K562 (cell line): ENCODE data around the gene MEX3D. TPM values are rescaled to one million over a fixed set of nuclear protein-coding genes. Genes with fewer than 3 reads are reported as not detected.

Experiments
- AFF1 ChIP-seq, 2 experiments: fragments of 450-650 bp; IDR thresholded peaks; 2 replicates each; pipeline ENCODE4 v1.6.1; 2018; ENCODE audit warnings: mild to moderate bottlenecking in 2 of 2, low read depth in 1 of 2; ENCODE audit not compliant: partially characterized antibody in 2 of 2
- ARHGAP35 ChIP-seq: fragments of 450-650 bp; IDR thresholded peaks from 2 replicates; pipeline ENCODE4 v1.6.1; 2018; ENCODE audit not compliant: partially characterized antibody
- ATF2 ChIP-seq: sonication (generic); formaldehyde crosslinking; IDR thresholded peaks from 2 replicates; pipeline ENCODE4 v1.8.1; 2022; ENCODE audit warnings: missing genetic modification reagents
- BCL6 ChIP-seq: fragments of 250-450 bp; sonication (Bioruptor Pico); IDR thresholded peaks from 2 replicates; pipeline ENCODE4 v1.4.0; 2020
- BDP1 ChIP-seq: IDR thresholded peaks from 3 replicates; pipeline ENCODE4 v1.6.1; 2011; ENCODE audit not compliant: insufficient read length, insufficient read depth
- CGGBP1 ChIP-seq: fragments of 250-450 bp; sonication (Bioruptor Pico); IDR thresholded peaks from 2 replicates; pipeline ENCODE4 v1.9.0; 2021; ENCODE audit warnings: mild to moderate bottlenecking
- E2F8 ChIP-seq: fragments of 450-650 bp; IDR thresholded peaks from 2 replicates; pipeline ENCODE4 v1.7.1; 2018; ENCODE audit warnings: mild to moderate bottlenecking, low read depth; ENCODE audit not compliant: partially characterized antibody
- KDM5B ChIP-seq: fragments of 200-600 bp; sonication (generic); IDR thresholded peaks from 2 replicates; pipeline ENCODE4 v1.6.1; 2012; ENCODE audit warnings: low read depth, mild to moderate bottlenecking, moderate library complexity, low read length, control low read depth, inconsistent platforms; ENCODE audit not compliant: insufficient replicate concordance
- MAFK ChIP-seq: IDR thresholded peaks from 2 replicates; pipeline ENCODE4 v1.6.1; 2011; ENCODE audit warnings: low read length, improper control_type of control experiment
- MCM5 ChIP-seq: fragments of 450-650 bp; IDR thresholded peaks from 2 replicates; pipeline ENCODE4 v1.6.1; 2016; ENCODE audit warnings: low read depth
- MTA2 ChIP-seq: fragments of 450-650 bp; IDR thresholded peaks from 2 replicates; pipeline ENCODE4 v1.6.1; 2016; ENCODE audit warnings: low read depth
- NELFE ChIP-seq: IDR thresholded peaks from 2 replicates; pipeline ENCODE4 v1.6.1; 2011; ENCODE audit warnings: mild to moderate bottlenecking; ENCODE audit not compliant: insufficient read depth, insufficient read length
- NR4A1 ChIP-seq, 2 experiments: fragments of 250-450 bp in 1 of 2; fragments of 450-650 bp in 1 of 2; sonication (Bioruptor Pico) in 1 of 2; IDR thresholded peaks; 2 replicates each; pipeline versions ENCODE4 v1.4.0 to v1.6.1; 2016 to 2020; ENCODE audit warnings: mild to moderate bottlenecking in 2 of 2, missing compliant biosample characterization in 1 of 2, missing genetic modification characterization in 1 of 2, moderate library complexity in 1 of 2
- PHF8 ChIP-seq: fragments of 200-600 bp; sonication (generic); IDR thresholded peaks from 2 replicates; pipeline ENCODE4 v1.6.1; 2012; ENCODE audit warnings: mixed run types, mild to moderate bottlenecking, inconsistent platforms, low read length, moderate library complexity, borderline replicate concordance
- POLR2G ChIP-seq: fragments of 200-400 bp; formaldehyde crosslinking; IDR thresholded peaks from 2 replicates; pipeline ENCODE4 v1.6.1; 2017; ENCODE audit warnings: low read depth, mild to moderate bottlenecking, antibody characterized with exemption, low read length, moderate library complexity
- TAF1 ChIP-seq: IDR thresholded peaks from 2 replicates; pipeline ENCODE4 v1.6.1; 2011; ENCODE audit warnings: mild to moderate bottlenecking, low read length, moderate library complexity; ENCODE audit not compliant: insufficient read depth, control insufficient read depth, severe bottlenecking; ENCODE audit errors: extremely low read depth
- ZNF830 ChIP-seq: fragments of 250-450 bp; sonication (Bioruptor Pico); IDR thresholded peaks from 2 replicates; pipeline ENCODE4 v1.5.0; 2021; ENCODE audit warnings: mild to moderate bottlenecking
- polyA plus RNA-seq, 8 experiments: library from polyadenylated mRNA; depleted of rRNA in 4 of 8; stranded (reverse) in 5 of 8; unstranded in 3 of 8; fragments of >200 nt; fragmentation: Nextera tagmentation in 2 of 8; fragmentation: Illumina TruSeq in 1 of 8; extraction: Ambion mirVana in 2 of 8; extraction: Trizol in 1 of 8; gene quantifications; 2 replicates each; pipeline versions ENCODE4 v1.2.1 to v1.2.3, GENCODE V29; 2011 to 2014; ENCODE audit warnings: inconsistent platforms in 1 of 8, missing spikeins in 1 of 8
- total RNA-seq, 7 experiments: library from RNA; depleted of rRNA in 6 of 7; stranded (reverse); fragments of >200 nt in 6 of 7; fragmentation: Illumina TruSeq in 2 of 7; extraction: Trizol in 2 of 7; gene quantifications; 2 replicates each; pipeline versions ENCODE4 v1.2.1 to v1.2.3, GENCODE V29; 2011 to 2021; ENCODE audit warnings: low replicate concordance in 1 of 7

Gene MEX3D
- total and polyA plus RNA-seq, 9 of the 15 experiments (the other 6 are each of a cell fraction or from before 2014, with no cell fraction given), result 1.7 to 39.3 (median 5.7) TPM

- TF ChIP-seq AFF1 (IDR thresholded peaks at IDR 0.05; ENCODE audit: low read depth in 1 of 2, partially characterized antibody in 2 of 2), result no peak
- TF ChIP-seq MTA2, result no peak
- TF ChIP-seq NR4A1 (CRISPR knock-in tag; IDR thresholded peaks at IDR 0.05), result no peak
- TF ChIP-seq NR4A1 (tag; IDR thresholded peaks at IDR 0.05), result no peak
- TF ChIP-seq KDM5B, result peak; percentile 68
- no peak for TF ChIP-seq MAFK
- no peak for TF ChIP-seq MCM5
- peak; percentile 27 for TF ChIP-seq TAF1
- no peak for TF ChIP-seq BDP1
- no peak for TF ChIP-seq E2F8
- TF ChIP-seq ARHGAP35, result no peak
- TF ChIP-seq BCL6, result no peak
- TF ChIP-seq CGGBP1, result no peak
- TF ChIP-seq ATF2, result no peak
- peak; percentile 50; the same call in 1 of the 2 replicates for TF ChIP-seq PHF8
- TF ChIP-seq NELFE, result no peak
- peak; percentile 69 for TF ChIP-seq POLR2G
- no peak for TF ChIP-seq ZNF830 (CRISPR knock-in tag)
Observed at GRCh38 chr19:1523412-1524286, 44.5 kb downstream of the MEX3D start, which contains the start of gene PLK5 (continued).
